Measurements from ENCODE around the gene PKN2. TPM values are rescaled to one million over a fixed set of nuclear protein-coding genes. Genes with fewer than 3 reads are reported as not detected.
A peak's percentile ranks its signal among the peaks of the same experiment; 100 is the strongest.
"Not testable (repeated sequence)": the region's sequence is repeated elsewhere in the genome, so short reads cannot be mapped to it uniquely, and the experiment has no call there.

Gene PKN2
- total RNA-seq, 1 donor from 2014 or later: 23.9 TPM

GRCh38 chr1:88784551-88784950 is 100.5 kb downstream of the PKN2 start:
- no peak for DNase-seq (ENCODE audit: low read depth)

GRCh38 chr1:88787023-88787903 is 103.2 kb downstream of the PKN2 start:
- no peak for DNase-seq (ENCODE audit: low read depth)

GRCh38 chr1:88791192-88791591 is 107.1 kb downstream of the PKN2 start:
- no peak for DNase-seq (ENCODE audit: low read depth)

- no peak for DNase-seq (ENCODE audit: low read depth)
Measured at GRCh38 chr1:88799491-88799890, 115.4 kb downstream of the PKN2 start.

GRCh38 chr1:88800382-88801051 is 116.4 kb downstream of the PKN2 start:
- peak; percentile 36 for DNase-seq (ENCODE audit: low read depth)

GRCh38 chr1:88801575-88802208 is 117.6 kb downstream of the PKN2 start:
- DNase-seq (ENCODE audit: low read depth): peak; percentile 28

GRCh38 chr1:88802404-88802803 is 118.3 kb downstream of the PKN2 start:
- DNase-seq (ENCODE audit: low read depth): no peak

- DNase-seq (ENCODE audit: low read depth): peak; percentile 21
Measured at GRCh38 chr1:88802950-88803349, 118.9 kb downstream of the PKN2 start.

GRCh38 chr1:88803444-88803843 is 119.4 kb downstream of the PKN2 start:
- no peak for DNase-seq (ENCODE audit: low read depth)

GRCh38 chr1:88812366-88812765 is 128.3 kb downstream of the PKN2 start:
- DNase-seq (ENCODE audit: low read depth): no peak

- no peak for DNase-seq (ENCODE audit: low read depth)
Measured at GRCh38 chr1:88813471-88813870, 129.4 kb downstream of the PKN2 start.

GRCh38 chr1:88819642-88820041 is 135.6 kb downstream of the PKN2 start:
- not testable (repeated sequence) for DNase-seq (ENCODE audit: low read depth)

- DNase-seq (ENCODE audit: low read depth): no peak
Measured at GRCh38 chr1:88825721-88826120, 141.6 kb downstream of the PKN2 start.

GRCh38 chr1:88847643-88848042 is 163.6 kb downstream of the PKN2 start:
- peak; percentile 20 for DNase-seq (ENCODE audit: low read depth)

GRCh38 chr1:88851303-88852063 is 167.4 kb downstream of the PKN2 start:
- DNase-seq (ENCODE audit: low read depth): peak; percentile 33

- peak; percentile 21 for DNase-seq (ENCODE audit: low read depth)
Measured at GRCh38 chr1:88867743-88868521, 183.9 kb downstream of the PKN2 start.

GRCh38 chr1:88869644-88870043 is 185.6 kb downstream of the PKN2 start:
- not testable (repeated sequence) for DNase-seq (ENCODE audit: low read depth)

- DNase-seq (ENCODE audit: low read depth): no peak
Measured at GRCh38 chr1:88873737-88874349, 189.8 kb downstream of the PKN2 start.

- DNase-seq (ENCODE audit: low read depth): no peak
Measured at GRCh38 chr1:88875595-88875994, 191.5 kb downstream of the PKN2 start.
